ENCODE data around the gene ST3GAL3. TPM values are rescaled to one million over a fixed set of nuclear protein-coding genes. Genes with fewer than 3 reads are reported as not detected.

Gene ST3GAL3
- total and polyA plus RNA-seq, 2 of the 13 experiments (the other 11 are each of a cell fraction or from before 2014, with no cell fraction given), result 5.1 to 8.1 TPM

DNA sequence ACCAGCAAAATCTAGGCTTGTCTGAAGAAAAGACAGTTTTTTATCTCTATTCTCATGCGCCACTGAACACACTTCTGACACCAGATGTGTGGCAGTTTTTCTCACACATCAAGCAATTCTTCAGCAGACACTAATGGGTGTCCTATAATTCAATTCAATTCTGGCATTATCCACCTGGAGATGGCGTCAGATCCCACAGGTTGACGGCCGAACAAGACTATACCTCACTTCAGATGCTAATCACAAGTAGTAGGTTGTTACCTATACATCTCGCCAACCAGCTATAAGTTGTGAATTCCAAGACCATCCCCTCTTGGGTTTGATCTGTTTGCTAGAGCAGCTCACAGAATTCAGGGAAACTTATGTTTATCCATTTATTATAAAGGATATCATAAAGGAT lies 136.3 kb downstream of the ST3GAL3 start:
- FAIRE-seq, result no peak
- intact Hi-C loops (cut with micrococcal nuclease; ENCODE audit: unreplicated experiment), result no loop called here
- POLR2A ChIA-PET, result no interaction called here

More for the DNA sequence above, 136.3 kb downstream of the ST3GAL3 start:
- Histone ChIP-seq H3K4me3 (replicated peaks in 1 of 3; ENCODE audit: insufficient read depth in 1 of 3, low read depth in 2 of 3, low read length in 3 of 3) (no peak overlapping the region), H3K4me2 (ENCODE audit: low read depth, low read length) (no peak overlapping the region), H3K9ac (ENCODE audit: insufficient read depth, low read depth, low read length) (no peak overlapping the region), H2AFZ (ENCODE audit: low read length) (no peak overlapping the region), H3K4me1 (ENCODE audit: insufficient read depth, low read length) (no peaks in the 10 kb centered on the region), H3K27me3 (ENCODE audit: control insufficient read depth in 1 of 2, insufficient read depth in 2 of 2, low read length in 2 of 2) (no peaks in the 10 kb centered on the region), H4K20me1 (ENCODE audit: insufficient read depth, low read length) (no peaks in the 10 kb centered on the region), H3K9me3 (ENCODE audit: low read length) (no peaks in the 10 kb centered on the region), H3K27ac (ENCODE audit: extremely low read length, insufficient read depth, low read length) (no peak overlapping the region), H3K36me3 (replicated peaks in 1 of 2; ENCODE audit: control insufficient read depth in 1 of 2, insufficient read depth in 2 of 2, low read length in 2 of 2) (peaks cover 1 to 21% of the 10 kb centered on the region in 2 experiments; a peak in 3 of 5 replicates), H3K79me2 (ENCODE audit: insufficient read depth, low read length) (no peaks in the 10 kb centered on the region)
- no peak for ATAC-seq
- in situ Hi-C loops (cut with HindIII; ENCODE audit: extremely low pct_ligation_motif_present, low pct_unique_long_range_greater_than_20kb), result no loop called here
- CTCF ChIA-PET (ENCODE audit: low intra/inter-chr PET ratio, low total read pairs), result no interaction called here
- TF ChIP-seq NFATC3 (CRISPR knock-in tag; IDR thresholded peaks at IDR 0.05) (no peak), SNAPC2 (CRISPR knock-in tag; IDR thresholded peaks at IDR 0.05) (no peak), ZZZ3 (CRISPR knock-in tag; IDR thresholded peaks at IDR 0.05; ENCODE audit: borderline replicate concordance) (no peak), RFX5 (IDR thresholded peaks at IDR 0.05; ENCODE audit: low read depth, low read length) (no peak), ARHGAP35 (CRISPR knock-in tag; IDR thresholded peaks at IDR 0.05; ENCODE audit: borderline replicate concordance) (no peak), POLR2AphosphoS2 (IDR thresholded peaks at IDR 0.05; ENCODE audit: low read depth, low read length) (no peak), HOXA7 (CRISPR knock-in tag; IDR thresholded peaks at IDR 0.05) (no peak), KLF16 (CRISPR knock-in tag; IDR thresholded peaks at IDR 0.05) (no peak), ZNF773 (CRISPR knock-in tag; IDR thresholded peaks at IDR 0.05; ENCODE audit: borderline replicate concordance) (no peak), PCBP2 (optimal IDR thresholded peaks at IDR 0.05; ENCODE audit: low read depth, low read length, poor library complexity, severe bottlenecking) (no peak), JUND (CRISPR knock-in tag; IDR thresholded peaks at IDR 0.05) (no peak)
- TF ChIP-seq, protein P1, sequence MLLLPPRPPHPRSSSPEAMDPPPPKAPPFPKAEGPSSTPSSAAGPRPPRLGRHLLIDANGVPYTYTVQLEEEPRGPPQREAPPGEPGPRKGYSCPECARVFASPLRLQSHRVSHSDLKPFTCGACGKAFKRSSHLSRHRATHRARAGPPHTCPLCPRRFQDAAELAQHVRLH (CRISPR knock-in tag; IDR thresholded peaks at IDR 0.05; ENCODE audit: borderline replicate concordance, low read depth), result no peak
- TF ChIP-seq, protein P2, sequence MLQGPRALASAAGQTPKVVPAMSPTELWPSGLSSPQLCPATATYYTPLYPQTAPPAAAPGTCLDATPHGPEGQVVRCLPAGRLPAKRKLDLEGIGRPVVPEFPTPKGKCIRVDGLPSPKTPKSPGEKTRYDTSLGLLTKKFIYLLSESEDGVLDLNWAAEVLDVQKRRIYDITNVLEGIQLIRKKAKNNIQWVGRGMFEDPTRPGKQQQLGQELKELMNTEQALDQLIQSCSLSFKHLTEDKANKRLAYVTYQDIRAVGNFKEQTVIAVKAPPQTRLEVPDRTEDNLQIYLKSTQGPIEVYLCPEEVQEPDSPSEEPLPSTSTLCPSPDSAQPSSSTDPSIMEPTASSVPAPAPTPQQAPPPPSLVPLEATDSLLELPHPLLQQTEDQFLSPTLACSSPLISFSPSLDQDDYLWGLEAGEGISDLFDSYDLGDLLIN (CRISPR knock-in tag; IDR thresholded peaks at IDR 0.05; ENCODE audit: borderline replicate concordance), result no peak
- TF ChIP-seq, protein P3, sequence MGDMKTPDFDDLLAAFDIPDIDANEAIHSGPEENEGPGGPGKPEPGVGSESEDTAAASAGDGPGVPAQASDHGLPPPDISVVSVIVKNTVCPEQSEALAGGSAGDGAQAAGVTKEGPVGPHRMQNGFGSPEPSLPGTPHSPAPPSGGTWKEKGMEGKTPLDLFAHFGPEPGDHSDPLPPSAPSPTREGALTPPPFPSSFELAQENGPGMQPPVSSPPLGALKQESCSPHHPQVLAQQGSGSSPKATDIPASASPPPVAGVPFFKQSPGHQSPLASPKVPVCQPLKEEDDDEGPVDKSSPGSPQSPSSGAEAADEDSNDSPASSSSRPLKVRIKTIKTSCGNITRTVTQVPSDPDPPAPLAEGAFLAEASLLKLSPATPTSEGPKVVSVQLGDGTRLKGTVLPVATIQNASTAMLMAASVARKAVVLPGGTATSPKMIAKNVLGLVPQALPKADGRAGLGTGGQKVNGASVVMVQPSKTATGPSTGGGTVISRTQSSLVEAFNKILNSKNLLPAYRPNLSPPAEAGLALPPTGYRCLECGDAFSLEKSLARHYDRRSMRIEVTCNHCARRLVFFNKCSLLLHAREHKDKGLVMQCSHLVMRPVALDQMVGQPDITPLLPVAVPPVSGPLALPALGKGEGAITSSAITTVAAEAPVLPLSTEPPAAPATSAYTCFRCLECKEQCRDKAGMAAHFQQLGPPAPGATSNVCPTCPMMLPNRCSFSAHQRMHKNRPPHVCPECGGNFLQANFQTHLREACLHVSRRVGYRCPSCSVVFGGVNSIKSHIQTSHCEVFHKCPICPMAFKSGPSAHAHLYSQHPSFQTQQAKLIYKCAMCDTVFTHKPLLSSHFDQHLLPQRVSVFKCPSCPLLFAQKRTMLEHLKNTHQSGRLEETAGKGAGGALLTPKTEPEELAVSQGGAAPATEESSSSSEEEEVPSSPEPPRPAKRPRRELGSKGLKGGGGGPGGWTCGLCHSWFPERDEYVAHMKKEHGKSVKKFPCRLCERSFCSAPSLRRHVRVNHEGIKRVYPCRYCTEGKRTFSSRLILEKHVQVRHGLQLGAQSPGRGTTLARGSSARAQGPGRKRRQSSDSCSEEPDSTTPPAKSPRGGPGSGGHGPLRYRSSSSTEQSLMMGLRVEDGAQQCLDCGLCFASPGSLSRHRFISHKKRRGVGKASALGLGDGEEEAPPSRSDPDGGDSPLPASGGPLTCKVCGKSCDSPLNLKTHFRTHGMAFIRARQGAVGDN (CRISPR knock-in tag; IDR thresholded peaks at IDR 0.05), result no peak
- TF ChIP-seq, protein P4, sequence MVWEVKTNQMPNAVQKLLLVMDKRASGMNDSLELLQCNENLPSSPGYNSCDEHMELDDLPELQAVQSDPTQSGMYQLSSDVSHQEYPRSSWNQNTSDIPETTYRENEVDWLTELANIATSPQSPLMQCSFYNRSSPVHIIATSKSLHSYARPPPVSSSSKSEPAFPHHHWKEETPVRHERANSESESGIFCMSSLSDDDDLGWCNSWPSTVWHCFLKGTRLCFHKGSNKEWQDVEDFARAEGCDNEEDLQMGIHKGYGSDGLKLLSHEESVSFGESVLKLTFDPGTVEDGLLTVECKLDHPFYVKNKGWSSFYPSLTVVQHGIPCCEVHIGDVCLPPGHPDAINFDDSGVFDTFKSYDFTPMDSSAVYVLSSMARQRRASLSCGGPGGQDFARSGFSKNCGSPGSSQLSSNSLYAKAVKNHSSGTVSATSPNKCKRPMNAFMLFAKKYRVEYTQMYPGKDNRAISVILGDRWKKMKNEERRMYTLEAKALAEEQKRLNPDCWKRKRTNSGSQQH (CRISPR knock-in tag; IDR thresholded peaks at IDR 0.05; ENCODE audit: low read depth), result no peak
- DNase-seq (ENCODE audit: low spot score), result no peak
- 94% methylated on average over 5 of the region's 5 CpGs for WGBS (ENCODE audit: low lambda C conversion rate)
- no TSS peak for BruUV-seq (replicated peaks)

Measured in HepG2 (cell line).